Measurements from ENCODE around the gene PITPNM3. TPM values are rescaled to one million over a fixed set of nuclear protein-coding genes. Genes with fewer than 3 reads are reported as not detected.

Gene PITPNM3
- polyA plus RNA-seq, 1 donor from 2014 or later: 3.0 TPM

DNA sequence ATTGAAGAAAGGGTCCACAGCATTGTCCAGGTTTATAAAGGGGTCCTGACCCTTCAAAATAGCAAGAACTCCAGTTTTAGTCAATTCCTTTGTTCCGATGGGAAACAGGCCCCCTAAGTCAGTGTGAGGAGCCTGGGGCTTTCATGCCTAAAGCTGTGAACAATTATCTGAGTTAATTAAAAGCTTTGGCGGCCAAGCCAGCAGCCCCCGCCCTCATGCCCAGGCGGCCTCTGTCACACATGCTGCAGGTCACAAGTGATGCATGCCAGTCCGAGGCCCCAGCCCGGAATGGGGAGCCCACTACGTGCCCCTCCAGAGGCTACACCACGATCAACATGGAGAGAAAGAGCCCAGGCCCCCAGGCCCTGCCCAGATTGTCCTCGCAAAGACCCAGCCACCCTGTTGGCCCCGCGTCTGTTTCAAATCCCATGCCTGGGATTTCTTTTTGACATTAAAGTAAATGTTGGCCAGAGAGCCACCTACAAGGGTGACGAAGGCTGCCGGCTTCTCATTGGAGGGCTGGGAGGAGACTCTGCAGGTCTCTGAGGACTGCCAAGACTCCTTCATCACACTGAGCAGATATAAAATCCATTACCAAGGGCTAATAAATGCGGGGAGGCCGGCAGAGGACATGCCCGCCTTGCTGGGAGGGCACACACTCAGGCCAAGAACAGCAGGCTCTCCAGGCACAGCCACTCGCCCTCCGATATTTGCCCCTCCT lies 14.5 kb upstream of the PITPNM3 start:
- Histone ChIP-seq H3K9me3 (ENCODE audit: low read length) (no peaks in the 10 kb centered on the region), H2AFZ (ENCODE audit: low read depth, low read length) (no peak overlapping the region), H3K36me3 (ENCODE audit: insufficient read depth, low read length) (no peaks in the 10 kb centered on the region), H4K20me1 (ENCODE audit: insufficient read depth) (no peaks in the 10 kb centered on the region), H3K79me2 (replicated peaks; ENCODE audit: insufficient read depth, low read length) (no peaks in the 10 kb centered on the region), H3K9ac (ENCODE audit: low read length) (no peak overlapping the region), H3F3A (ENCODE audit: insufficient read depth, low read length, poor library complexity, severe bottlenecking) (no peaks in the 10 kb centered on the region), H3K9me2 (ENCODE audit: insufficient read depth, low read length) (no peaks in the 10 kb centered on the region), H3K4me2 (ENCODE audit: low read length) (no peak overlapping the region), H3K27me3 (ENCODE audit: insufficient read depth, low read depth, low read length) (no peaks in the 10 kb centered on the region), H3K27ac (ENCODE audit: low read length) (no peak overlapping the region), H3K4me3 (ENCODE audit: low read length) (no peak overlapping the region)
- TF ChIP-seq POLR2AphosphoS5 (IDR thresholded peaks at IDR 0.05) (no peak), SMC3 (conservative IDR thresholded peaks at IDR 0.05; ENCODE audit: poor library complexity) (no peak), MXI1 (conservative IDR thresholded peaks at IDR 0.05; ENCODE audit: poor library complexity, severe bottlenecking) (no peak), RAD21 (conservative IDR thresholded peaks at IDR 0.05) (no peak), EP300 (conservative IDR thresholded peaks at IDR 0.05; ENCODE audit: poor library complexity, severe bottlenecking) (no peak), EZH2 (IDR thresholded peaks at IDR 0.05; ENCODE audit: borderline replicate concordance, insufficient read depth, low read length, poor library complexity, severe bottlenecking) (no peak), CTCF (IDR thresholded peaks at IDR 0.05; ENCODE audit: poor library complexity, severe bottlenecking) (no peak)
- TF ChIP-seq, protein P1, sequence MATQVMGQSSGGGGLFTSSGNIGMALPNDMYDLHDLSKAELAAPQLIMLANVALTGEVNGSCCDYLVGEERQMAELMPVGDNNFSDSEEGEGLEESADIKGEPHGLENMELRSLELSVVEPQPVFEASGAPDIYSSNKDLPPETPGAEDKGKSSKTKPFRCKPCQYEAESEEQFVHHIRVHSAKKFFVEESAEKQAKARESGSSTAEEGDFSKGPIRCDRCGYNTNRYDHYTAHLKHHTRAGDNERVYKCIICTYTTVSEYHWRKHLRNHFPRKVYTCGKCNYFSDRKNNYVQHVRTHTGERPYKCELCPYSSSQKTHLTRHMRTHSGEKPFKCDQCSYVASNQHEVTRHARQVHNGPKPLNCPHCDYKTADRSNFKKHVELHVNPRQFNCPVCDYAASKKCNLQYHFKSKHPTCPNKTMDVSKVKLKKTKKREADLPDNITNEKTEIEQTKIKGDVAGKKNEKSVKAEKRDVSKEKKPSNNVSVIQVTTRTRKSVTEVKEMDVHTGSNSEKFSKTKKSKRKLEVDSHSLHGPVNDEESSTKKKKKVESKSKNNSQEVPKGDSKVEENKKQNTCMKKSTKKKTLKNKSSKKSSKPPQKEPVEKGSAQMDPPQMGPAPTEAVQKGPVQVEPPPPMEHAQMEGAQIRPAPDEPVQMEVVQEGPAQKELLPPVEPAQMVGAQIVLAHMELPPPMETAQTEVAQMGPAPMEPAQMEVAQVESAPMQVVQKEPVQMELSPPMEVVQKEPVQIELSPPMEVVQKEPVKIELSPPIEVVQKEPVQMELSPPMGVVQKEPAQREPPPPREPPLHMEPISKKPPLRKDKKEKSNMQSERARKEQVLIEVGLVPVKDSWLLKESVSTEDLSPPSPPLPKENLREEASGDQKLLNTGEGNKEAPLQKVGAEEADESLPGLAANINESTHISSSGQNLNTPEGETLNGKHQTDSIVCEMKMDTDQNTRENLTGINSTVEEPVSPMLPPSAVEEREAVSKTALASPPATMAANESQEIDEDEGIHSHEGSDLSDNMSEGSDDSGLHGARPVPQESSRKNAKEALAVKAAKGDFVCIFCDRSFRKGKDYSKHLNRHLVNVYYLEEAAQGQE (IDR thresholded peaks at IDR 0.05; ENCODE audit: borderline replicate concordance): no peak

GRCh38 chr17:6569370-6570285 lies 13.3 kb upstream of the PITPNM3 start:
- no peak for TF ChIP-seq CTCF (IDR thresholded peaks at IDR 0.05; ENCODE audit: poor library complexity, severe bottlenecking)
- TF ChIP-seq POLR2AphosphoS5 (IDR thresholded peaks at IDR 0.05): no peak
- TF ChIP-seq TAF1 (IDR thresholded peaks at IDR 0.05; ENCODE audit: low read depth): no peak
- no peak for TF ChIP-seq EP300 (conservative IDR thresholded peaks at IDR 0.05; ENCODE audit: poor library complexity, severe bottlenecking)
- TF ChIP-seq, protein P1 (IDR thresholded peaks at IDR 0.05; ENCODE audit: borderline replicate concordance): no peak
- TF ChIP-seq RAD21 (conservative IDR thresholded peaks at IDR 0.05): no peak
- no peak for TF ChIP-seq EZH2 (IDR thresholded peaks at IDR 0.05; ENCODE audit: borderline replicate concordance, insufficient read depth, low read length, poor library complexity, severe bottlenecking)
- no peak for TF ChIP-seq SMC3 (conservative IDR thresholded peaks at IDR 0.05; ENCODE audit: poor library complexity)
- no peak for TF ChIP-seq MXI1 (conservative IDR thresholded peaks at IDR 0.05; ENCODE audit: poor library complexity, severe bottlenecking)
- Histone ChIP-seq H3K4me2 (ENCODE audit: low read length) (no peak overlapping the region), H3K36me3 (ENCODE audit: insufficient read depth, low read length) (no peaks in the 10 kb centered on the region), H3K9me3 (ENCODE audit: low read length) (no peaks in the 10 kb centered on the region), H3F3A (ENCODE audit: insufficient read depth, low read length, poor library complexity, severe bottlenecking) (no peaks in the 10 kb centered on the region), H4K20me1 (ENCODE audit: insufficient read depth) (no peaks in the 10 kb centered on the region), H3K79me2 (replicated peaks; ENCODE audit: insufficient read depth, low read length) (no peaks in the 10 kb centered on the region), H3K27me3 (ENCODE audit: insufficient read depth, low read depth, low read length) (no peaks in the 10 kb centered on the region), H2AFZ (ENCODE audit: low read depth, low read length) (no peak overlapping the region), H3K9ac (ENCODE audit: low read length) (no peak overlapping the region), H3K9me2 (ENCODE audit: insufficient read depth, low read length) (no peaks in the 10 kb centered on the region), H3K27ac (ENCODE audit: low read length) (no peak overlapping the region), H3K4me3 (ENCODE audit: low read length) (no peak overlapping the region)
